ENCODE measurements around the gene MRPL43.

Gene MRPL43

GRCh38 chr10:100998991-100999741 lies 11.9 kb upstream of the MRPL43 start:
- Histone ChIP-seq H3K4me1 (ENCODE audit: low read length) (peaks cover 14% of the 10 kb centered on the region), H3K27ac (ENCODE audit: low read length) (peak overlapping the region; percentile 81), H3K27me3 (ENCODE audit: low read depth, low read length) (no peaks in the 10 kb centered on the region), H3K4me3 (ENCODE audit: low read length) (peak overlapping the region; percentile 84), H4K20me1 (ENCODE audit: insufficient read depth, low read length) (no peaks in the 10 kb centered on the region), H2AFZ (ENCODE audit: low read depth, low read length) (peak overlapping the region; percentile 65; the same call in 1 of the 2 replicates), H3K9ac (ENCODE audit: low read length) (peak overlapping the region; percentile 92), H3K4me2 (ENCODE audit: low read length) (peak overlapping the region; percentile 99), H3K36me3 (replicated peaks; ENCODE audit: low read depth, low read length) (no peaks in the 10 kb centered on the region), H3K79me2 (ENCODE audit: low read length) (peaks cover 6% of the 10 kb centered on the region; the same call in 1 of the 2 replicates), H3K9me3 (ENCODE audit: insufficient read depth, low read length) (no peaks in the 10 kb centered on the region)
- TF ChIP-seq CTCF (IDR thresholded peaks at IDR 0.05; ENCODE audit: low read depth, low read length) (peak; percentile 57), EZH2phosphoT487 (IDR thresholded peaks at IDR 0.05; ENCODE audit: low read depth) (no peak)

- Histone ChIP-seq H4K20me1 (ENCODE audit: insufficient read depth, low read length) (no peaks in the 10 kb centered on the region), H3K4me1 (ENCODE audit: low read length) (peaks cover 14% of the 10 kb centered on the region), H3K9ac (ENCODE audit: low read length) (peak overlapping the region; percentile 92), H3K4me3 (ENCODE audit: low read length) (peak overlapping the region; percentile 84), H3K9me3 (ENCODE audit: insufficient read depth, low read length) (no peaks in the 10 kb centered on the region), H3K79me2 (ENCODE audit: low read length) (peaks cover 6% of the 10 kb centered on the region; the same call in 1 of the 2 replicates), H2AFZ (ENCODE audit: low read depth, low read length) (peak overlapping the region; percentile 65; the same call in 1 of the 2 replicates), H3K27ac (ENCODE audit: low read length) (peak overlapping the region; percentile 81), H3K36me3 (replicated peaks; ENCODE audit: low read depth, low read length) (no peaks in the 10 kb centered on the region), H3K4me2 (ENCODE audit: low read length) (peak overlapping the region; percentile 99), H3K27me3 (ENCODE audit: low read depth, low read length) (no peaks in the 10 kb centered on the region)
- TF ChIP-seq EZH2phosphoT487 (IDR thresholded peaks at IDR 0.05; ENCODE audit: low read depth) (no peak), CTCF (IDR thresholded peaks at IDR 0.05; ENCODE audit: low read depth, low read length) (no peak)
These were observed 11.1 kb upstream of the MRPL43 start for GRCh38 chr10:100998183-100998990.

- Histone ChIP-seq H4K20me1 (ENCODE audit: insufficient read depth, low read length) (no peaks in the 10 kb centered on the region), H3K27me3 (ENCODE audit: low read depth, low read length) (no peaks in the 10 kb centered on the region), H3K27ac (ENCODE audit: low read length) (peak overlapping the region; percentile 81), H2AFZ (ENCODE audit: low read depth, low read length) (peak overlapping the region; percentile 64; the same call in 1 of the 2 replicates), H3K9me3 (ENCODE audit: insufficient read depth, low read length) (no peaks in the 10 kb centered on the region), H3K79me2 (ENCODE audit: low read length) (peaks cover 6% of the 10 kb centered on the region; the same call in 1 of the 2 replicates), H3K4me2 (ENCODE audit: low read length) (peak overlapping the region; percentile 99), H3K4me1 (ENCODE audit: low read length) (peaks cover 14% of the 10 kb centered on the region), H3K4me3 (ENCODE audit: low read length) (peak overlapping the region; percentile 84), H3K9ac (ENCODE audit: low read length) (peak overlapping the region; percentile 92), H3K36me3 (replicated peaks; ENCODE audit: low read depth, low read length) (no peaks in the 10 kb centered on the region)
- TF ChIP-seq EZH2phosphoT487 (IDR thresholded peaks at IDR 0.05; ENCODE audit: low read depth) (no peak), CTCF (IDR thresholded peaks at IDR 0.05; ENCODE audit: low read depth, low read length) (peak; percentile 61)
These were observed 10.3 kb upstream of the MRPL43 start for GRCh38 chr10:100997360-100998182.
